HL-60/S4 treated with retinoic acid at 250 ng/mL for 4 days and 3 days (cell line): Measurements from ENCODE around the gene GATA5.

ENCODE experiments used
- in situ Hi-C: fragments of 300-500 bp; cut with MboI; formaldehyde crosslinking; loops from 2 replicates; pipeline ENCODE4 v1.7.0; 2022; ENCODE audit warnings: low sequenced_read_pairs

GATA5 gene

DNA sequence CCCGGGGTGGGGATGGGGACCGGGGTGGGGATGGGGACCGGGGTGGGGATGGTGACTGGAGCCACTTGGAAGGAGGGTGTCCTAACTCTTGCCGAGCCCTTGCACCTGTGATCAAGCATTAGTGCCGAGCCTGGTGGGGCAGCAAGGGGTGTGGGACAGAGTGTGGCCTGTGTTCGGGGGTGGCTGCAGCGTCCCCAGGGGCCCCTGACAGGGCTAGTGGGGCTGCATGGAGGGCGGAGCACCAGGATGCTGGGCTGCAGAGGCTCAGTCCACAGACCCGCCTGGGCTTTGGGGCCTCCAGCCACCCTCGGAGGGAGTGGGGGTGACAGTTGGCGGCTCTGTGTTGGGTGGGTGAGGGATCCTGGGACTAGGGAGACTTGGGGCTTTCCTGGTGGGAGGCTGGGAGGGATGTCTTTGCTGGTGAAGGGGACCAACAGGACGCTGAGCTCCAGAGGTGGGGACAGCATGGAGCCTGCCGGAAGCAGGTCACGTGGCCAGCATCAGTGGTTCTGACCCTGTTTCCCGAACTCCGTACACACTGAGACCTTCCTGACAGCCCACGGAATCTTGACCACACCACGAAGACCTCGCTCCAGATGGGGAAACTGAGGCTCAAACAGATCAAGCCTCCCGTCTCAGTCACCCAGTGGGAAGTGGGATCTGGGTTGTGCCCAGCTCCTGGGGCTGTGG, 53.0 kb downstream of the GATA5 start:
- in situ Hi-C loops = no loop called here

DNA sequence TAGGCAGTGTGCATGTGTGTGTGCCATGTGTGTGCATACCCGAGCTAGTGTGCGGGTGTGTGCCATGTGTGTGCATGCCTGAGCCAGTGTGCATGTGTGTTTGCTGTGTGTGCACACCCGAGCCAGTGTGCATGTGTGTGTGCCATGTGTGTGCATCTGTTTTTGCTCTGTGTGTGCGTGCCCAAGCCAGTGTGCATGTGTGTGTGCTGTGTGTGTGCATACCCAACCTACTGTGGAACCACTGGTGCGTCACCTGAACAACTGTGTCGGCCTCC, 54.1 kb downstream of the GATA5 start:
- in situ Hi-C loops = no loop called here

DNA sequence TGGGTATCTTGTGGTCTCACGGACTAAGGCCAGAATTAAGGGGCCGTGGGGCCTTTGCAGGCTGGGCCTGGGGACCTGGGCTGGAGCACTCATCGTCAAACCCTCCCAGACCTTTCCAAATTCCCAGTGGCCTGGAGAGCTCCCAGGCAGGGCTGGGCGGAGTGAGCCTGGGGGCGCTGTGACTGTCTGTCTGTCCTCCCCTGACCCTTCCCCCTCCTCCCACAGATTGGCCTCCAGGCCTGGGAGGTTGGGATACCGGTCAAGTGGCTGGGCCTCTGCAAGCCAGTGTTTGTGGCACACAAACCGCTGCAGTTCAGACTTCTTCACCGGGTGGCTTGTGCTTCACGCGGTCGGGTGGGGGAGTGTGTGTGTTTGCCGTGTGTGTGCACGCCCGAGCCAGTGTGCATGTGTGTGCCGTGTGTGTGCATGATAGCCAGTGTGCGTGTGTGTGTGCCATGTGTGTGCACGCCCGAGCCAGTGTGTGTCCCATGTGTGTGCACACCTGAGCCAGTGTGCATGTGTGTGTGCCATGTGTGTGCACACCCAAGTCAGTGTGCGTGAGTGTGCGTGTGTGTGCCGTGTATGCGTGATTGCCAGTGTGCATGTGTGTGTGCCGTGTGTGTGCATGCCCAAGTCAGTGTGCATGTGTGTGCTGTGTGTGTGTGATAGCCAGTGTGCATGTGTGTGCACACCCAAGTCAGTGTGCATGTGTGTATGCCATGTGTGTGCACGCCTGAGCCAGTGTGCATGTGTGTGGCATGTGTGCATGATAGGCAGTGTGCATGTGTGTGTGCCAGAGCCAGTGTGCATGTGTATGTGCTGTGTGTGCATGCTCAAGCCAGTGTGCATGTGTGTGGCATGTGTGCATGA, 54.7 kb downstream of the GATA5 start:
- in situ Hi-C loops = no loop called here

DNA sequence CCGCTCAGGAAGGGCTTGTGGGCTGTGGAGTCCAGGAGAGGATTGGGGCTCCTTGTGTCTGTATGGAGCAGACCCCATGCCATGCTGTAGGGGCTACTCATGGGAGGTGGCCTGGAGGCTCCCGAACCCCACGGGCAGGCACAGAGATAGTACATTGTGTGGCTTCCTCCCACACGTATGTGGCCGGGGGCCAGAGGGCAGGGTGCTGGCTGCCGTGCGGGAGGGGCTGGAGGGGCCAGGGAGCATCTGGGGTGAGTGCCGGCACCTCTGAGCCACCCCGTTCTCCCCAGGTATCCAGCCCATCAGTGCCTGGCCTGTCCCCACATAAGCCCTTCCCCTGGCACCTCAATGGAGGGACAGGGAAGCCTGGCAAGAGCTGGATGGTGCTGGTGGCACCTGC, 56.0 kb downstream of the GATA5 start:
- in situ Hi-C loops = no loop called here

DNA sequence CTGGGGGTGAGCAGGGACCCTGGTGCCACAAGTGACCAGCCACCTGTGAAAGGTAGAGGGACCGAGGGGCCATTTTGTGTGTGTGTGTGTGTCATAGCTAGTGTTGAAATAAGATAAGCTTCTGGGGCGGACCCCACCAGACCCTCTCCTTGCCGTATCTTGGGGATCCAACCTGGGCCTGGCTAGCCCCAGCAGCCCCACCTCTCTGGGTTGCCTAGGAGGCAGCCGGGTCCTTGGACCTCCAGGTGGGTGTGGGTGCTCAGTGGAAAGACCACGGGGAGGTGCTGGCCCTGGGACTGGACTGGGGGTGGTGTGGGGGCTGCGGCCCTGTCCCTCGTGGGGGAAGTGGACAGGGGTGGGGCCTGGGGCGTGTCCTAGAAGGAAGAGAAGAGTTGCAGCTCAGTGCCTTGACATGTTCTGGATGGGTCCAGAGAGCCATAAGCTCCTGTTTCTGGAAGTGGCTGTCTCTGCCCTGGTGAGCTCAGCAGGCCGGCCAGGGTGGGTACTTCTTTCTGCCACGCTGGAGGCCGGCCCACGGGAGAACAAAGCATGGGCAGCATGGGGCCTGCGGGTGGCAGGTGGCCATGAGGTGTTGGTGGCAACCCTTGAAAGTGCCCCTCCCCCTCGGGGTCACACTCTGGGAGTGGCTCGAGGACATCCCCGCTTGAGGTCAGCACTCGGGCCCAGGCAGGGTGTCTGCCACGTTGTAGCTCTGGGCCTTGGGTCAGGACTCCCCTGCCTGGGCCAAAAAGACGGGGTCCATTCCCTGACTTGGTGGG, 56.9 kb downstream of the GATA5 start:
- in situ Hi-C loops = no loop called here

DNA sequence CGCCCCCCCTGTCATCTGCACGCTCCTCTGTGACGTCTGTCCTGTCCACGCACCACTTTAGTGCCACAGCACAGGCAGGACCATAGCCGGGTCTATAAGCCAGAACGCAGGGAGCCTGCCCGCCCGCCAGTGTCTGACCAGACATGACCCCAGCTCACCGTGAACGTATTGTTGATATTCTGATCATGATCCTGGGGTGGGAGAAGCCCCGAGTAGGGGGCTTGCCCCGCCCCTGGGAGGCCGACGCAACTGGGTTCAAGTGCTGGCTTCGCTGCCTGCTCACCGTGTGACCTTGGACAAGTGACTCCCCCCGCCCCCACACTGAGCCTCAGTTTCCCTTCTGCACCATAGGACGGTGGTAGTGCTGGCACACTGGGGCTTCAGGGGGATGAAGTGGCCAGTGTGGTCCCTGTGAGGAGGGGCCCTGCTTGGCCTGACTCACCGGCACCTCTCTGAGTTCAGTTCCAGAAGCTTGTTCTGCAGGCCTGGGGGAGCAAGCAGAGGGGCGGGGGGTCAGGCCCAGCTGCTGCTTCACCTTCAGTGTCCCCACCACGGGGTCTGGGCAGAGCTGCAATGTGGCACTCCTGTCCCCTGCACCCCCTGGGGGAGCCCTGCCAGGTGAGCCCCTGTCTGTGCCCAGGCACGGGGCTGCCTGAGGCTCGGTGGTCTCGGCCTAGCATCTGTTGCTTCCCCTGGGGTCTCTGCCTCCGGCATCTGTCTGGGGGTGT, 57.6 kb downstream of the GATA5 start:
- in situ Hi-C loops = no loop called here

DNA sequence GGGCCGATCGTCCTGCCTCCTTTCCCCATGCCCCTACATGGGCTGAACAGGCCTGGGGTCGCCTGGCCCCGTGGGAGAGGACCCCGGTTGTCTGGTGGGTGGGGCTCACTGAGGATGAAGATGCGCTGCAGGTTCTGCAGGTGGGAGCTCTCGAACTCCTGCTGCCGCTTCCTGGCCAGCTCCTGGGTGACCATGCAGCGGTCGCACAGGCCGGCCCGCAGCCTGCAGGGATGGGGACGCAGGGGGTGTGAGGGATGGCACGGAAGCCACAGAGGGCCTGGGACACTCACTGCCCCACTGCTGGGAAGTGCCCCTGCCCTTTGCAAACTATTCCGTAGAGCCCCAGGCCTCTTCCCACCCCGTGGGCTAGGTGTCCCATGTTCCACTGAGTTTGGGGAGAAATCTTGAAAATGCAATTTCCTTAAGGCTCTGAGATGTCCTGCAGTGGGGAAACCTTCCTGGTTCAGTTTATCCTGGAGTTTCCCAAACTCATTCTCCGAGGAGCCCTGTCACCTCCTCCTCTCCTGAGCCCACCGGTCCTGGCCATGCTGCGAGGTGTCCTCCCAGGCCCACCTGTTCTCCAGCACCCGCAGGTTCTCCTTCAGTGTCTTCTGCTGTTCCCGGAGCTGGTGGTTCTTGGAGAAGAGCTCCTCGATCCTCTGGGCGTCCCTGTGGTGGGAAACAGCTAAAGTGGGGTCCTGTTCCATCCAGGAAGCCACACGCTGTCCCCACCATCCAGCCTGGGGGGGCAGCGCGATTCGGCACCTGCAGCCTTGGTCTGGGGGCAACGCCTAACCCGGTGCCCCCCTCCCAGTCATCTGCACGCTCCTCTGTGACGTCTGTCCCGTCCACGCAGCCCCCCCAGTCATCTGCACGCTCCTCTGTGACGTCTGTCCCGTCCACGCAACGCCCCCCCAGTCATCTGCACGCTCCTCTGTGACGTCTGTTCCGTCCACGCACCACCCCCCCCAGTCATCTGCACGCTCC, 58.9 kb downstream of the GATA5 start:
- in situ Hi-C loops = no loop called here

DNA sequence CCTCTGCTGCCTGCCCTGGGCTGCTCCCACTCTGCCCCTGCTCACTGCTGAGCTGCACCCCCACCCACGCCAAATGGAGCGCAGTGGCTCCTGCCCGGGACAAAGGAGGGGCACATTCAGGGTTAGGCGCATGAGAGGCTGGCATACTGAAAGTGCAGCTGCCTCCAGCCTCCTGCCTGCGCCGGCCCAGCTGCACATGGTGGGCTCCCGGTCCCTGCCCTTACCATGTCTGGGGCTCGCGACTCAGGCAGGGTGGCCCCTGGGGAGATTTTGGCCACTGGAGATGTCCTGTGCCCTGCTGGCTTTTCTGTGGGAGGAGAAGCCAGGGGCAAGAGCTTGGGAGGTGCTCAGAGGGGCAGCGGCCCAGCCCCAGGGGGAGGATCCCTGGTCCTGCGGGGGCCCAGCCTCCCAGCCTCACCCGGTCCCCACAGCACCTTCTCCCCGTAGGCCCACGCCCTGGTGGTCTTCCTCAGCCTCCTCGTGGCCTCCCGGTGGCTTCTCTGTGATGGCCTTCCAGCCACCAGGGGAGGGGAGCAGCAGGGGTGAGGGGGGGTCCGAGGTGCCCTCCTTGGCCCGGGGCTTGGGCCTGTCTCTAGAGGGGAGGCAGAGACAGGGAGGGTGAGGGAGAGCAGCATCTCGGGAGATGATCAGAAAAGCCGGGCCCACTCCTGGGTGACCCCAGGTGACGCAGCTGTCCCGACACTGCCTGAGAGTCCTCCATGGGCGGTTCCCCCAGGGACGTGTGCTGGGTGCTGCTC, 60.3 kb downstream of the GATA5 start:
- in situ Hi-C loops = no loop called here

DNA sequence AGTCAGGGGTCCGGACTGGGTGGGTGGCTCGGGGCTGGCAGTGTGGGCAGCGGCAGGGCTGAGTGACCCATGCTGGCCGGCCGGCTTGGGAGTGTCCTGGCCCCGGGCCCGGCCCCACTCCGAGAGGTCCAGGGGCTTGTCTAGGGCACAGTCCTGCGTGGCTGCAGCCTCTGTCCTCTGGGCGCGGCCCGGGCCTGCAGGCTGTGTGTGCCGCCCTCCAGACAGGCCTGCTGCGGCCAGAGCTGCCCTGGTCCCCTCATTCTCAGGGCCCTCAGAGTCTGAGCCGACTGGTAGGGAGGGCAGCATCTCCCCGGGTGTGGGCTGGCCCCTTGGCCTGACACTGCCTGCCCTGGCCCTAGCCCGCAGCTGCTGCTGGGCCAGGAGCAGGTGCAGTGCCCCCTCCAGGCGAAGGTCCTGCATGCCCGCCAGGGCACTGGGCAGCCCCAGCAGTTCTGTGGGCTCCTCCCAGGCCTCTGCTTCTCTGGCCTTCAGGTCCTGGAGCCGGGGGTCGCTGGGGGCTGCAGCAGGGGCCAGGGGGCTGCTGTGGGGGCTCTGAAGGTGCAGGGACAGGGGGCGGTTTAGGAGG, 61.8 kb downstream of the GATA5 start:
- in situ Hi-C loops = no loop called here
